PFSK-1 (cell line): ENCODE data around the gene EDARADD.

ENCODE experiments used
- POLR2AphosphoS5 ChIP-seq: IDR thresholded peaks from 2 replicates; pipeline ENCODE4 v1.6.1; 2012; ENCODE audit warnings: low read depth, mild to moderate bottlenecking, control low read depth, low read length, moderate library complexity
- REST ChIP-seq, 2 experiments: IDR thresholded peaks; 2 replicates each; pipeline versions ENCODE4 v1.6.1 to v1.8.0; 2011 to 2012; ENCODE audit warnings: low read depth in 2 of 2, low read length in 2 of 2, control low read depth in 1 of 2, inconsistent platforms in 1 of 2, mild to moderate bottlenecking in 1 of 2, moderate library complexity in 1 of 2; ENCODE audit not compliant: insufficient read depth in 1 of 2
- TAF1 ChIP-seq: IDR thresholded peaks from 2 replicates; pipeline ENCODE4 v1.6.1; 2012; ENCODE audit warnings: low read length, control low read depth, borderline replicate concordance; ENCODE audit not compliant: insufficient read depth

GRCh38 chr1:236471096-236471495 lies 77.0 kb downstream of the EDARADD start:
- TF ChIP-seq POLR2AphosphoS5 (no peak), TAF1 (no peak), REST (IDR thresholded peaks at IDR 0.05; ENCODE audit: insufficient read depth in 1 of 2, low read depth in 2 of 2, low read length in 2 of 2) (no peak)
